Stomach (tissue), 4 donors: ENCODE data around the gene DOC2B.

ENCODE experiments used
- CTCF ChIP-seq, 7 experiments: fragments of 450-650 bp in 4 of 7; fragments of 200-600 bp in 3 of 7; sonication (generic) in 3 of 7; IDR thresholded peaks; one replicate each; pipeline ENCODE4 v1.5.1; 2016 to 2019; ENCODE audit warnings: antibody characterized with exemption in 7 of 7, control low read depth in 2 of 7, mild to moderate bottlenecking in 1 of 7
- EP300 ChIP-seq: sonication (generic); formaldehyde crosslinking; IDR thresholded peaks from one replicate; pipeline ENCODE4 v1.6.1; 2017; ENCODE audit warnings: antibody characterized with exemption
- POLR2A ChIP-seq, 4 donors: fragments of 450-650 bp; IDR thresholded peaks; one replicate each; pipeline ENCODE4 v1.6.1; 2016; ENCODE audit warnings: antibody characterized with exemption in 4 of 4, control low read depth in 2 of 4, mild to moderate bottlenecking in 1 of 4, moderate library complexity in 1 of 4

- TF ChIP-seq CTCF (IDR thresholded peaks at IDR 0.05), result no peak
- TF ChIP-seq POLR2A (IDR thresholded peaks at IDR 0.05), result no peak
- TF ChIP-seq EP300, result no peak
These were observed 29.0 kb upstream of the DOC2B start for GRCh38 chr17:210402-210801.
